Measurements from ENCODE around the gene MLST8. TPM values are rescaled to one million over a fixed set of nuclear protein-coding genes. Genes with fewer than 3 reads are reported as not detected.
"Not testable (repeated sequence)": the region's sequence is repeated elsewhere in the genome, so short reads cannot be mapped to it uniquely, and the experiment has no call there.

Gene MLST8
- polyA plus RNA-seq, 10 donors, result 24.4 to 38.7 (median 30.7) TPM

DNA sequence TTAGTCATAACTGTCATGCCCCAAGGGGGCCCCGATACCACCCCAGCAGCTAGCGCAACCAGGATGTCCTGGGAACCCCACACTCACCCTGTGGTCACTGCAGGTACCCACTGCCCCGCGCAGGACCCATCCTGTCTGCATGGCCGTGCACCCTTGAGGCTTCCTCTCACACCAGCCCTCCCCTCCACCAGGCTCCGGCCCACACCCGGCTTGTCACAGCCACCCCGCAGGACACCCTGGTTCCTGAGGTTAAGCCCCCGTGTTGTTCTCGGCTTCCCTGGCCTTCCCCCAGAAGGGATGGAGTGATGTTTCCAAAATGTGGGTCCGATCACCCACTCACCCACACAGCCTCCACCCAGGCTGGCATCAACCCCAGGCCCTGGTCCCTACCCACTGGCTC, 38.5 kb downstream of the MLST8 start:
- DNase-seq, result no peak

DNA sequence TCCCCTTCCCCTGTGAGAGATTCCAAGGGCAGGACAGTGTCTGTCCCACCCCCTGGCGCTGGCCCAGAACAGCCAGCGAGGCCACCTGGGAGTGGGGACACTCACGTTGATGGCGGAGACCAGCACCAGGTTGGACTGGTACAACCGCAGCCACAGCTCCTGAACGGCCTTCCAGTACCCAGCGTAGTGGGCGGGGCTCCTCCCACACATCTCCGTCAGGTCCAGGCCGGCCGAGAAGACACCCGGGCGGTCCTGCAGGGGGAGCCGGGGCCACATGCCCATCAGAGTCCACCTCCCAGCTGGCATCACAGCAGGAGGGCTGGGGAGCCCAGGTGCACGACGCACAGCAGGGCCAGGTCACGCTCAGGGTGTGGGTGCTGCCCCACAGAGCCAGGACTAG, 39.0 kb downstream of the MLST8 start:
- no peak for DNase-seq

DNA sequence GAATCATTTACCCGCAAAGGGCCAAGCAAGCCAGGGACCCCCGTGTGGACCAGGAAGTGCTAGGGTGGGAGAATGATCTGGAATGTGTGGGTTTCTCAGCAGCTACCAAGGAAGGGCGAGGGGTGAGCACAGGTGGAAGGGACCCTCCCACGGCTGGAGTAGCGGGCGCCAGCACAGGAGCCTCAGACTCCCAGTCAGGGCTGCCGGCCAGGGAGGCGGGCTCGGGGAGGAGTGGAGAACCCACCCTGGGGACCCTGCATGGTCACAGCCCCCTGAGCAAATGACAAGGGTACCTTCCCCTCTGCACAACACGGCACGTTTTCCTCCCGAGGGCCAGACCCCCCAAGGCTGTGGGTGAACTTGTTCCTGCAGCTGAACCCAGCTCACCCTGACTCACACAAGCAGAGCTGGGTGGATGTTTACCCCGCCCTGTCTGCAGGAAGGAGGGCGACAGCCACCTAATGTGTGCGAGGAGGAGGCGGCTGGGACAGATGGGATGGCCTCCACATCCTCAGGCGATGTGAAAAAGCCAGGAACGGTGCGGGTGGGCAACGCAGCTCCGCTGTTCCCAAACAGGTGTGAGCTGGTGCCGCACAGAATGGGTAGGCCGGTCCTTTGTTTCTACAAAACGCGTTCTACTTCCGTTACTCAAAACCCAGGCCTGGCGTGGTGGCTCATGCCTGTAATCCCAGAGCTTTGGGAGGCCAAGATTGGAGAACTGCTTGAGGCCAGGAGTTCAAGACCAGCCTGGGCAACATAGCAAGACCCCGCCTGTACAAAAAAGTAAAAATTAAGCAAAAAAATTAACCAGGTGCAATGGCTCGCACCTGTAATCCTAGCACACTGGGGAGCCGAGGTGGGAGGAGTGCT, 39.9 kb downstream of the MLST8 start:
- no peak for DNase-seq

DNA sequence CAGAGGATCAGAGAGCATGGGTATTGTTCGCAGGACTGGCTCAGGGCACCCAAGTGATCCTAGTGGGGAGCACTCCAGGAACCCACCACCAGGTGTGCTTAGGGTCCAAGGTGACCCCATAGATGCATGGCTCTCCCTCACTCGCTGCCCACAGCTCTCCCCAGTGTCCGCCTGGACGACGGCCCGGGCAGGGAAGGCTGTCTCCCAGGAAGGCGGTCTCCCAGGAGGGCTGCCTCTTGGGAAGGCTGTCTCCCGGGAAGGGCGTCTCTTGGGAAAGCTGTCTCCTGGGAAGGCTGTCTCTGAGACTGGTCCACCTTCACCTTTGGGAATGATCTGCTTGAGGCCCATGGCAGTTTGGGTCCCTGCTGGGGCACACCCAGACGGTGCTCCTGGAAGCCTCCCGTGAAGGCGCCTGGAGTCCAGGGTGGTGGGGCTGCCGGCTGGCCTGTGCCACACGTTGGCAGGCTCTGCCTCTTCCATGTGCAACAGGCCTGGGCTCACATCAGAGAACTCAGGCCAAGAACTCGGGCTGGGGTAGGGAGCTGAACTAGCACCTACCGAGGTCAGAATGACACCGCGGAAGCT, 41.1 kb downstream of the MLST8 start:
- DNase-seq, result no peak

DNA sequence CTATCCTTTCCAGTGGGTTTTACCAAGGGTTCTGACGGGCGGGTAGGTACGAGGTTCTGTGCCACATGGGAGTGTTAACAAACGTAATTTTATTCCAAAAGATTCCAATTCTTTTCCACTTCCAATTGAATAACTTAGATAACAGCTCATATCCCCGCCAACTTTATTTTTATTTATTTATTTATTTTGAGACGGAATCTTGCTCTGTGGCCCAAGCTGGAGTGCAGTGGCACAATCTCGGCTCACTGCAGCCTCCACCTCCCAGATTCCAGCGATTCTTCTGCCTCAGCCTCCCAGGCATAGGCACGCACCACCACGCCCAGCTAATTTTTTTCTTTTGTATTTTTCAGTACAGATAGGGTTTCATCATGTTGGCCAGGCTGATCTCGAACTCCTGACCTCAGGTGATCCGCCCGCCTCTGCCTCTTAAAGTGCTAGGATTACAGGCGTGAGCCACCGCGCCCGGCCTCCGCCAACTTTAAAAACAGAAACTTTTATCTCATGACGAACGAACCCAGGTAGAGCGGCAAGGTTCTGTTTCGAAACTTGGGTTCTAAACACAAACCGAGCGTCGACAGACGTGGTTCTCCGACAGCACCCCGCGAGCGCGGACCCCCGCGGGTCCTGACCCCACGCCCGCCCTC, 45.5 kb downstream of the MLST8 start:
- no peak for DNase-seq

DNA sequence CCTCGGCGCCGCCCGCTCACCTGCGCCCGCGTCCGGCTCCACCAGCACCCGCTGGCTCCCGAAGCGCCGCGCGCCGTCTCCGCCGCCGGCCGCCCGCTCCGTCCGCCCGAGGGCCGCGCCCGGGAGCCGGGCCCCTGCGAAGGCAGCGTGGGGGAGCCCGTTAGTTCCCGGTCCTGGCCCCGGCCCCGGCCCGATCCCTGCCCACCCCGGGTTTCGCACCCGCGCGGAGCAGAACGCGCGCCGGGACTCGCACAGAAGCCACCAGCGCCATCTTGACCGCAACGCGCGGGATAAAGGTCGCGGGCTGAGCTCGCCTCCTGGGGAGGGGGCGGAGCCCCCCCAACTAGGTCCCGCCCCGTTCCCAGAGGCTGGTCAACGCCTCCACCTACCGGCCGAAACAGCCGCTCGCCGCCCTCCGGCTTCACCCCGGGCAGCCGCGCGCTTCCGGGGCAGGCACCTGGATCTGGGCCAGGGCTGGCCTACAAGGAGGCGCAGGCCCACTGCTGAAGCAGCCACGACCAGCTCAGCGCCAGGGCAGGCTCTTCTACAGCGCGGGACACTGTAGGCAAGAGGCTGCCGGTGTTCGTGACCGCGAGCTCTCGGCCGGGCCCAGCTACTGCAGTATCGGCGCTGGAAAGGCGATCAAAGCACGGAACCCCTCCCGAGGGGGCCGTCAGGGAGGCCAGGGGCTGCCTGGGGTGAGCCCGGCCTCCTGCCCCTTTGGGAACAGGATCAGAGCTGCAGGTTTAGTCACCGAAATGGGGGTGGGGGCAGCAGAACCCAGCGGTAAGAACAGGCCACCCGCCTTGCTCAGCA, 46.2 kb downstream of the MLST8 start, which contains the start of gene ECI1:
Gene ECI1 (minus strand): TSS at position 292 of the 816 bp plus-strand sequence. CDS start 21 bp downstream, at position 271.
- peak; percentile 91 to 97 (median 94) for DNase-seq

DNA sequence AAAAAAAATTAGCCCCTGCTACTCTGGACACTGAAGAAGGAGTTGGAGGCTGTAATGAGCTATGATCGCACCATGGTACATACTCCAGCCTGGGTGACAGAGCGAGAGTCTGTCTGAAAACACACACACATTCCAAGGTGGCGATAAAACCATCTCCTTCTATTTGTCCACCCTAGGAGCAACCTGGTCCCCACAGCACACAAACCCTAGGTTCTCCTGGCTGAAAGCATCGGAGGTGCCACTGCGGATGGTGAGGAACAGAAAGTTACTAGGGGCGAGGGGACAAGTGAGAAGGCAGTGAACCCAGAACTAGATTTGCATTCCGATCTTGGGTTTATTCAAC, 47.5 kb downstream of the MLST8 start:
- DNase-seq, result no peak

DNA sequence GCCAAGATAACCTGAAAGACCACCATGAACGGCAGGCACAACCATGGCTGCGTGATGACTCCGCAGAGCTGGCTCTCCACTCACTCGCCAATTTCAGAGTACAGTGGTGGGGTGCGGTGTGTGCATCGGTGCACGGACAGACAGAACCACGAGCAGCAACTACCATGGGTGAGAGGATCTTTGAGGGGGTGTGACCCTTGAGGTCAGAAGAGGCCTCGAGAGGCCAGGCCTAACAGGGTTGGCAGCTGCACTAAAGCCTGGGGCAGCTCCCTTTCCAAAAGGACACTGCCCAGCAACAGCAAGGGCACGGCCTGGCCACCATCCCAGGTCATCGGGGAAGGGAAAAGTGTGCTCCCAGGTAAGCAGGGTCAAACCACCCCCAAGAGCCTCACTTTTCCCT, 48.0 kb downstream of the MLST8 start:
- DNase-seq, result no peak

DNA sequence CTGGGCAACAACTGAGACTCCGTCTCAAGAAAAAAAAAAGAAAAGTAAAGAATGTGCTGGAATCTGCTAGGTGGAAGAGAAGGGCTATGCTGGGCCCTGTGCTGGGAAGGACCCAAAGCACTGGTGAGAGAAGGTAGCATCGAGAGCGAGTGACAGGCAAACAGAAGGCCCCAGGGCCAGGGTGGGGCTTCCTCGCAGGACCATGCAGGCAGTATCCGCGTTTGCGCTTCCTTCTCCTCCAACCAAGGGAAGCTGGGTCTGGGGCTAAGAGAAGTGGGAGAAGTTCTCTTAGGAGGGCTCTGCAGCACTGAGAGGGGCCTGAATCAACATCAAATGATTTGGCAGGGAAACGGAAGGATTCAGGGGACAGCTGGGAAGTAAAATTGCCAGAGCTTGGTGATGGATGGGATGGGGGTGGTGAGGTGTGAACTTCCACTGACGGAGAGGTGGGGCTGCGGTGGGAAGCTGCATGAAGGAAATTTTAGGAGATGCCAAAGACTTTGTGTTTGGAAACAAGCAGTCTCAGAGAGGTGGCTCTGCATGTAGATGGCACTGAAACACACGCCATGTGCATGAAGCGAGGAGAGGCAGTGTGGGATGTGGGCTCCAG, 51.4 kb downstream of the MLST8 start:
- DNase-seq, result no peak

DNA sequence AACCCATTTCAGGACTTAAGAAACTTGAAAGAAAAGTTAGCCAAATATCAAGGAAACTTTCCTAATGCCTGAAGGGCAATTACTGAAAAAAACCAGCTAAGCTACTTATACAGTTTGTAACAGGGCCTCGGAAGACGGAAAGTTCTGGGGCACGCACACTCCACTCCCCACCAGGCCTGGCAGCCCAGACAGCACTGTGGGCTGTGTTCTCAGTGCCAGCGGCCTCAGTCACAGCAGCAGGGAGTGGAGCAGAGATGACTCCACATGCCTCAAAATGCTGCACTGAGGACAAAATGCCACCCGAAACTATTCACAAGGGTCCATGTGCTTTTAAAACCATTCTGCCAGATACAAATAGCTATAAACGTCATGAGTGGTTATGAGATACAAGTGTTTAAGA, 52.5 kb downstream of the MLST8 start:
- DNase-seq, result no peak

DNA sequence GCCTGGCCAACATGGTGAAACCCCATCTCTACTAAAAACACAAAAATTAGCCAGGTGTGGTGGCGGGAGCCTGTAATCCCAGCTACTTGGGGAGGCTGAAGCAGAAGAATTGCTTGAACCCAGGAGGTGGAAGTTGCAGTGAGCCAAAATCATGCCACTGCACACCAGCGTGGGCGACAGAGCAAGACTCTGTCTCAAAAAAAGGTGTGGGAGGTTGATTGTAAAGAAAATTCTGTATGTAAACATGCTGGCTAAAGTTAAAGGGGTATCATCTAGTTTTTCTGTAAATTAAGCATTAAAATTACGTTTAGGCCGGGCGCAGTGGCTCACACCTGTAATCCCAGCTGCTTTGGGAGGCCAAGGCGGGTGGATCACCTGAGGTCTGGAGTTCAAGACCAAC, 53.3 kb downstream of the MLST8 start:
- DNase-seq, result not testable (repeated sequence)

Other genes starting within 250 kb of the MLST8 start
- 100 to 1,000 TPM; 111 to 148 (median 127) TPM for gene NDUFB10, start 245.9 kb upstream of the MLST8 start, polyA plus RNA-seq (ENCODE audit: insufficient read length in 10 of 10)
- 1,000 to 10,000 TPM; 2,391 to 3,374 (median 3,214) TPM for gene RPS2, start 240.6 kb upstream of the MLST8 start, polyA plus RNA-seq (ENCODE audit: insufficient read length in 10 of 10)
- not detected for gene RNF151, start 238.6 kb upstream of the MLST8 start, polyA plus RNA-seq (ENCODE audit: insufficient read length in 10 of 10)
- gene TBL3, start 233.4 kb upstream of the MLST8 start, polyA plus RNA-seq (ENCODE audit: insufficient read length in 10 of 10), result 10 to 100 TPM; 18.7 to 35.0 (median 27.8) TPM
- gene NOXO1, start 224.0 kb upstream of the MLST8 start, polyA plus RNA-seq (ENCODE audit: insufficient read length in 10 of 10), result 1 to 10 TPM in 4 of 10 donors, under 1 TPM in 6; 0.18 to 1.5 (median 0.77) TPM
- 10 to 100 TPM; 12.4 to 18.7 (median 15.5) TPM for gene GFER, start 221.3 kb upstream of the MLST8 start, polyA plus RNA-seq (ENCODE audit: insufficient read length in 10 of 10)
- 1 to 10 TPM in 5 of 10 donors, under 1 TPM in 5; 0.46 to 2.1 (median 0.98) TPM for gene SYNGR3, start 215.5 kb upstream of the MLST8 start, polyA plus RNA-seq (ENCODE audit: insufficient read length in 10 of 10)
- 10 to 100 TPM; 13.7 to 25.1 (median 18.8) TPM for gene ZNF598, start 195.6 kb upstream of the MLST8 start, polyA plus RNA-seq (ENCODE audit: insufficient read length in 10 of 10)
- gene NPW, start 185.7 kb upstream of the MLST8 start, polyA plus RNA-seq (ENCODE audit: insufficient read length in 10 of 10), result 1 to 10 TPM in 6 of 10 donors, under 1 TPM in 4; 0.59 to 4.1 (median 1.3) TPM
- 10 to 100 TPM; 28.3 to 62.6 (median 36.9) TPM for gene NHERF2, start 178.6 kb upstream of the MLST8 start, polyA plus RNA-seq (ENCODE audit: insufficient read length in 10 of 10)
- gene NTHL1, start 157.6 kb upstream of the MLST8 start, polyA plus RNA-seq (ENCODE audit: insufficient read length in 10 of 10), result 10 to 100 TPM in 5 of 10 donors, 1 to 10 TPM in 5; 7.4 to 16.9 (median 10.3) TPM
- gene TSC2, start 157.5 kb upstream of the MLST8 start, polyA plus RNA-seq (ENCODE audit: insufficient read length in 10 of 10), result 100 to 1,000 TPM in 1 of 10 donors, 10 to 100 TPM in 9; 62.2 to 104 (median 75.1) TPM
- 100 to 1,000 TPM in 9 of 10 donors, 10 to 100 TPM in 1; 86.8 to 161 (median 120) TPM for gene PKD1, start 69.6 kb upstream of the MLST8 start, polyA plus RNA-seq (ENCODE audit: insufficient read length in 10 of 10)
- gene RAB26, start 56.8 kb upstream of the MLST8 start, polyA plus RNA-seq (ENCODE audit: insufficient read length in 10 of 10), result 1 to 10 TPM in 3 of 10 donors, under 1 TPM in 7; 0.33 to 1.7 (median 0.53) TPM
- 10 to 100 TPM; 37.8 to 52.6 (median 44.7) TPM for gene TRAF7, start 49.7 kb upstream of the MLST8 start, polyA plus RNA-seq (ENCODE audit: insufficient read length in 10 of 10)
- 1 to 10 TPM in 9 of 10 donors, under 1 TPM in 1; 0.94 to 2.7 (median 1.5) TPM for gene CASKIN1, start 8.8 kb upstream of the MLST8 start, polyA plus RNA-seq (ENCODE audit: insufficient read length in 10 of 10)
- gene BRICD5, start 5.4 kb downstream of the MLST8 start, polyA plus RNA-seq (ENCODE audit: insufficient read length in 10 of 10), result 1 to 10 TPM; 3.5 to 8.0 (median 5.4) TPM
- 10 to 100 TPM; 11.2 to 15.4 (median 13.4) TPM for gene PGP, start 9.4 kb downstream of the MLST8 start, polyA plus RNA-seq (ENCODE audit: insufficient read length in 10 of 10)
- gene E4F1, start 18.1 kb downstream of the MLST8 start, polyA plus RNA-seq (ENCODE audit: insufficient read length in 10 of 10), result 10 to 100 TPM in 8 of 10 donors, 1 to 10 TPM in 2; 9.4 to 20.1 (median 12.8) TPM
- gene DNASE1L2, start 31.0 kb downstream of the MLST8 start, polyA plus RNA-seq (ENCODE audit: insufficient read length in 10 of 10), result 1 to 10 TPM in 2 of 10 donors, under 1 TPM in 8; 0.35 to 1.1 (median 0.71) TPM
- 10 to 100 TPM; 42.8 to 59.2 (median 49.0) TPM for gene ECI1, start 46.1 kb downstream of the MLST8 start, polyA plus RNA-seq (ENCODE audit: insufficient read length in 10 of 10)
- 100 to 1,000 TPM; 136 to 186 (median 165) TPM for gene RNPS1, start 62.7 kb downstream of the MLST8 start, polyA plus RNA-seq (ENCODE audit: insufficient read length in 10 of 10)
- 10 to 100 TPM; 12.5 to 18.8 (median 14.8) TPM for gene ABCA3, start 135.3 kb downstream of the MLST8 start, polyA plus RNA-seq (ENCODE audit: insufficient read length in 10 of 10)
- gene CCNF, start 224.0 kb downstream of the MLST8 start, polyA plus RNA-seq (ENCODE audit: insufficient read length in 10 of 10), result 1 to 10 TPM; 4.8 to 9.7 (median 6.4) TPM

All from muscle of back (tissue), 11 donors.